HG02588 (cell line): ENCODE data around the gene FGF19.

Source experiments
- ATAC-seq: cut with Tn5 transposase; IDR thresholded peaks from one replicate; pipeline ENCODE4 v1.9.1; 2021; ENCODE audit warnings: mild to moderate bottlenecking, moderate library complexity; ENCODE audit not compliant: unreplicated experiment

FGF19 gene, protein sequence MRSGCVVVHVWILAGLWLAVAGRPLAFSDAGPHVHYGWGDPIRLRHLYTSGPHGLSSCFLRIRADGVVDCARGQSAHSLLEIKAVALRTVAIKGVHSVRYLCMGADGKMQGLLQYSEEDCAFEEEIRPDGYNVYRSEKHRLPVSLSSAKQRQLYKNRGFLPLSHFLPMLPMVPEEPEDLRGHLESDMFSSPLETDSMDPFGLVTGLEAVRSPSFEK

DNA sequence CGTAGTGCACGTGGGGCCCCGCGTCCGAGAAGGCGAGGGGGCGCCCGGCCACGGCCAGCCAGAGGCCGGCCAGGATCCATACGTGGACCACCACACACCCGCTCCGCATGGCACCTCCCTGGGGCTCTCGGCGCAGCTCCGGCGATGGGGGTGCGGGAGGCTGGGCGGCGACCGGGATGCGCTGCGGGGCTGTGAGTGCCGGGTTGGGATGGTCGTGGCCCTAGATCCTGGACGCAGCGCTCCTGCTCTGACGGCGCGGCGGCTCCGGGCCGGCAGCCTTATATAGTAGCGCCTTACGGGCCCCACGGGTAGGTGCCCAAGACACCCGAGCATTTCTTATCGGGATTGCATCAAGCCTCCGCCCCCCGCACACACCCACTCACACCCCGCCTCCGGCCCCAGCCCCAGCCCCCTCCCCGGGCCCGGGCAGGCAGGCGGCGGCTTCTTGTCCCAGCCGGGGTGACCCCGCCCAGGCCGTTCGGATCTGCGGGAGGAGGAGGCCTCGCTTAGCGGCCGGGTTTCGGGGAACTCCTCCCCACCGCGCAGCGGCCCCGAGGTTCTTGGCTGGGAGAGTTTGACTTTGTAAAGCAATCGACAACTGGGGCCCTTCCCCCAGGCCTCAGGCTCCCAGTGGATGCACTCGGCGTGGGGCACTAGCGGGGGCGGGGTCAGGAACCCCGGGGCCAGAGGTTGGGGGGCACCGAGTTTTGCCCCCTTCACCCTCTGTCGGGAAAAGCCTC, at the start of gene FGF19:
FGF19 (minus strand) TSS at position 255 of the 740 bp plus-strand sequence; CDS start at position 109, 146 bp downstream.
- ATAC-seq = no peak

DNA sequence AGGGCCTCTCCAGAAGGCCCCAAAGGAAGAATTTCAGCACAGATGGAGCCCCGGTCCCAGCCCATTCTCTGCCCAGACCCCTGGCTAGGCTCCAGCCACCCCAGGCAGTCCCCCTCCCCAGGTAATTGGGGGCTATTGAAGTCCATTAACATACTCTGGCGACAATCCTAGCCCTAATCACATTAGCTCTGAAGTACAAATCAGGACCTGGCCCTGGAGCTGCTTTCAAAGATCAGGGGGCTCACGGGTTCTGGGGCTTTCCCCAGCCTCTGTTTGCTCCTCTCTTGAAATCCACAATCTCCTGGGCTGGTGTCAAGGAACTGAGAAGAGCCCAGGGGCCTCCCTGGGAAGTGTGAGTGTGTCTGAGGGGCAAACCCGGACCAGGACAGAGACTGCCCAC, 49.1 kb upstream of the FGF19 start:
- no peak for ATAC-seq

DNA sequence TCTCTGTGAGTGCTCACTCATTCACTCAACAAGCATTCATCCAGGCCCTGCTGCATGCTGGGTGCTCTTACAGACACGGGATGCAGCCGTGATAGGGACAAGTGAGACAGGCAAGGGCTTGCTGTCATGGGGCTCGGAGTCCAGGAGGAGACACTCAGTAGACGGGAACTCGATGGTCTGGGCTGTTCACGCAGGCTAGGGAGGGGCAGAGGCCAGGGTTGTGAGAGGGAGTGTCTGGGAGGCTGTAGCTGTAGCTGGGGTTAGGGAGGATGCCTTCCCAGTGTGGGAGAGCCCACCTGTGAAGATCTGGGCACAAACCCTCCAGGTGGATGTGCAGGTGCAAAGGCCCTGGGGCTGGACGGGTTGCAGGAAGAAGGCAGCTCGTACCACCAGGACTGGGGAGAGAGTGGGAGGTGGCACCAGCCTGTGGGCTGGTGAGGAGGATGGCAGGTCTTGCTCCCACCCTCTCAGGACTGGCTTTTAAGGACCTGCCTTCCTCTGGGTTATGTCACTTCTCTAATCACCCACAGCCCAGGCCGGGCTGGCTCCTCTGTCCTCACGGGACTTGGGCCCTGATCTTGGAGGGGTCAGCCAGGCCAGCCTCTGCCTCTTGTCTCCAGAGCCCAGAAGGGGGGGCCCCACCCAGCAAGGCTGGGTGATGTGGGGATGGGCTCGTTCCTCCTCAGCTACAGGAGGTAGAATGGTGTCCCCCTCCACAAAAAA, 47.2 kb upstream of the FGF19 start:
- no peak for ATAC-seq

DNA sequence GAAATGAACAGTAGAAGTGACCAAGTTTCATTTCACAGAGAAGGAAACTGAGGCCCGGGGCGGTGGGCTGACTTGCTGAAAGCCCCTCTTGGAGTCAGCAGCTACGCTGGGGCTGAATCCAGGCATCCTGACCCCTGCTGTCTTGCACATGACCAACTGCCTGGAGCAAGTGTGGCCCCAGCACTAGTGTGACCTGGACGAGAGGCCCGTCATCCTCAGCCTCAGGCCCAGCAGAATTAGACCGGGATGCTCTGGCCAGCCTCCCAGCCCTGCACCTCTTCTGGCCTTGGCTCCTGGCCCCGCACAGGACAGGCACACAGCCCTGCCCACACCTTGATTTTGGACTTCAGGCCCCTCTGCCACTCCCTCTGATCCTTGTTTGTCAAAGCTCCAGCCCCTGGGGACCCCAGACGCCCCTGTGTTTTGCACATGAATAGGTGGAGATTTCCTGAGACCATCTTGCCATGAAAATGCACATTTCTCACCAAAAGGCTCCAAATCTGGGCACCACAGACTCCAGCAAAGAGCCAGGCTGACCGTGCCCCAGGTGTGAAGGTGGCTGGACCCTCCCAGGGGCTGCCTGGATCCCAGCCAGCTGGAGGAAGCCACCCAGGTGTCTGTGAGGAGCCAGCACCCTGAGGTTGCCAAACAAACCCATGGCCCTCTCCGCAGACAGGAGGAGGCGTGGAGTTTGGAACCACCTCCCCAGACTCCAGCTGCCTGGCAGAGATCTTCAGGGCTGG, 46.5 kb upstream of the FGF19 start:
- ATAC-seq = no peak

DNA sequence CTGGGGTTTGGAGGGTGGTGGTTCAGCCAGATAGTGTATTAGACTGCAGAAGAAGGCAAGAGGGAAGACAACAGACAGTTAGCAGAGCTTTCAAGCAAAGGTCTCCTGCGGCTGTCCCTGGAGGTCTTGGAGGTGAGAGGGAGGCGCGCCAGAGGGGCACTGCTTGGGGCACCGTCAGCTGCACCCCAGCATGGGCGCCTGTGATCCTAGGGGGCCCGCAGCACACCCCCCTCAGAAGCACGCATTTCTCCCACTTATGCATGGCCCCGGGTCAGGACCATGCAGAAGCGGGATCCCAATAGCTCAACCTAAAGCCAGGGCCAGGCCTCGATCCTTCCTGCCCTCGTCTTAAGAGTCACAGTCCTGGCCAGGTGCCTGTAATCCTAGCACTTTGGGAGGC, 44.8 kb upstream of the FGF19 start:
- no peak for ATAC-seq

DNA sequence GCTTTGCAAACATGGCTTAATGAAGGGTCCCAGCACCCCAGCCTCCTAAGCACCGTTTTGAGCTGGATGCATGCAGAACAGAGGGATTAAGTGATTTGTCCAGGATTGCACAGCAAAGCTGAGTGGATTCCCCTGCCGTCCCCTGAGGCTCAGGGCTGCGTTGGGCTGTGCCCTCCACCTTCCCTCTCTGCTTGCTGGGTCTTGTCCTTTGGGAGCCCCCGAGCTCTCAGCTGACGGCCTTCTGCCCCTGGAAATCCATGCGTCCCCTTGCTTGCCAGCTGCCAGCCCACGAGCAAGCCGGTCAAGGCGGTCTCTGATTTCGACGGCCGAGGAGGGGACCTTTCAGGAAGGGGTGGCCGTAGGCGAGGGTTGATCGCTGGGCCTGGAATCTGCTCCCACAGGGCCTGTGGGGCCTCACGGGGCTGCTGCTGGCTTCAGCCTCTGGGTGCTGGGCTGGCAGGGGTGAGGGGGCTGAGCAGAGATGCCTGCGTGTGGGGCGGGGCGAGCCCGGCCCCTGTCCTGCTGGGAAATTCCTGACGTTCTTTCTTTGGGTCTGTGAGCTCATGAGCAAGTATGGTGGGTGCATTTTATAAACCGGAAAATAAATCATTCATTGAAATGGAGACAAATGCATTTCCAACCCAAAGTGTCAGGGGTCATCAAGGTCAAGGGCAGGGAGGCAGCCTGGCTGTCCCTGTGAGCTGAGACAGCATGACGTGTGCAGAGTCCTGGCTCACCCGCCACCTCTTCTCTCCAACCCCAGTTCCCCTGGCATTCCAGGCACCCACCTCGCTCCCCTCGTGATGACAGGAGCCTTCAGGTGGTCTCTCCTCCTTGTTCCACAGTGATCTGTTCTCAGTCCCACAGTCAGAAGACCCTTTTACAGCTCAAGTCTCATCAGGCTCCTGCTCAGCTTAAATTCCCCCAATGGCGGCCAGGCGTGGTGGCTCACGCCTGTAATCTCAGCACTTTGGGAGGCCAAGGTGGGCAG, 43.2 kb upstream of the FGF19 start:
- ATAC-seq = no peak

DNA sequence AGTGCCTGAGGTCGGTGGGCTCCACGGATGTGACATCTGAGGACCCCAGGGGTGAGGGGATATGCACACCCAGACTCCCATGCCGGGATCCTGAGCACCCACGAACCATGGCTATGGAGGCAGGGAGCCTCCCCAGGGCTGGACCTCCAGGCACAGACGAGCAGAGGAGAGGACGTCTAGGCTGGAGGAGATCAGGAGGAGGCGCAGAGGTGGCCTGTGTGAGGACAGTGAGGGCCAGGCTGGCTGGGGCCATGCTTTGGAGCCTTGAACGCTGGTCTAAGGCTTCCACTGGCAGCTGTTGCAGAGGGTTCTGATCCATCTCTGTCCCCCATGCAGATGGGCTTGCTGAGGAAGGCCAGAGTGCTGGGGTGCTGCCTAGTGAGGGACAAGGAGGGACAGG, 42.3 kb upstream of the FGF19 start:
- no peak for ATAC-seq

DNA sequence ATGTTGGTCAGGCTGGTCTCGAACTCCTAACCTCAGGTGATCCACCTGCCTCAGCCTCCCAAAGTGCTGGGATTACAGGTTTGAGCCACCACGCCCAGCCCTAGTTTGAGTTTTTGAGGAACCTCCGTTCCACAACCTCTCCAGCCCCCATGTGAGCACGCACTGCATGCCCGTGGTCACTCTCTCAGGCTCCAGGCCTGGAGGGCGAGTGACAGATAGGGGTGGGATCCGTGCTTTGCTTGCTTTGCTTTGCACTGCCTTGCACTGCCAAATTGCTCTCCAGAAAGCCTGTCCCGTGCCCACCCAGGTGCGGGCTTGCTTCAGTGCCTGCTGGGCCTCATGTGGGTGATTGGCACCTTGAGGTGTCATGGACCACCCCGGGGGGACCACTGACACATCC, 41.4 kb upstream of the FGF19 start:
- no peak for ATAC-seq

DNA sequence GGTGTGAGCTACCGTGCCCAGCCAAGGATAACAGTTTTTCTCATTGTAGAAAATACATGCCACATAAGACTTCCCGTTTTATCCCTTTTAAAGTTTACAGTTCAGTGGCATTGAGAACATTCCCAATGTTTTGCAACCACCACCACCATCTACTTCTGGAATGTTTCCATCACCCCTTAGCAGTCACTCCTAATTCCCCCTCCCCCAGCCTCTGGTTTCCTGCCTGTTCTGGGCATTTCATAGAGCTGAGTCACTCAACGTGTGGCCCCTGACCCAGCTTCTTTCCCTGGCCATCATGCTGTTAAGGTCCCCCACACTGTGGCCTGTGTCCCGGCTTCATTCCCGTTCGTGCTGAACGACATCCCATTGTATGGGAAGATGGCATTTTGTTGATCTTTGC, 40.6 kb upstream of the FGF19 start:
- ATAC-seq = no peak

DNA sequence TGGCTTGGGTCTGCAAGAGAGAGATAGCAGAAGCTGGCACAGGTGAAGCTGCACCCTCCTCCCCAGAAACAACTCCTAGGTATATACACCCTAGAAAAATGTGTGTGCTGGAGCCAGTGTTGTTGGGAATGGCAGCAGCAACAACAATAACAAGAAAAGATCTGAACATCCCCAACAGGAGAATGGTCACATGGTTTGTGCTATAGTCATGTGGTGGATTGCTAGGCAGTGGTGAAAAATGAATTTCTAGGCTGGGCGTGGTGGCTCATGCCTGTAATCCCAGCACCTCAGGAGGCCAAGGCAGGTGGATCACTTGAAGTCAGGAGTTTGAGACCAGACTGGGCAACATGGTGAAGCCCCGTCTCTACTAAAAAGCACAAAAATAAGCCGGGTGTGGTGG, 31.0 kb upstream of the FGF19 start:
- ATAC-seq = no peak

DNA sequence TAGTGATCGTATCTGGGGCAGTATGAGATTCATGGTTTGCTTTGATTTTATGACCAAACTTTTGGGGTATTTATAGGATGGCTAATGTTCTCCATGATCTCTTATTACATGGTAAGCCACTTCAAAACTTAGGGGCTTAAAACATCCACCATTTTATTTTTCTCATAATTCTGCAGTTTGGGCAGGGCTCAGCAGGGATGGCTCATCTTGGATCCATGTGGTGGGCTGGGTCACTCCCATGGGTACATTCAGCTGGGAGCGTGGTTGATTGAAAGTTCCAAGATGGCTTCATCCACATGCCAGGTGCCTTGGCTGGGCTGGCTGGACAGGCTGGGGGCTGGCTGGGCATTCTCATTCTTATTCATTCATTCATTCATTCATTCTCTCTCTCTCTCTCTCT, 30.5 kb upstream of the FGF19 start:
- ATAC-seq = no peak

DNA sequence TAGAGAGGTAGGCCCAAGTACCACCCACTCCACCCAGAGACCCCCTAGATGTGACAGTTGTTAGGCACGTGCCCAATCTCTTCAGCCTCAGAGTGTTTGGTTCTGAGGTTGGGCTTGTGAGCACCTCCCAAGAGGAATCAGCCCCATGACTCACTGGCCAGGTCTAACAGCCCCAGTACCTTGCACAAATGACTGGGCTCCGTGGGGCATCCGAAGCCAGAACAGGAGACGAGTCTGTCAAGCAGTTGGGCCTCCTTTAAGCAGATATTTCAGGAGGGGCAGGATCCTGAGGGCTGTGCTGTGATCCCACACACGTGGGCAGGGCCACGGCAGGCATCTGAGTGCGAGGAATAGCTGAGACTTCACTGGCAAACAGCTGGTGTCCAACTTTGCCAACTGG, 29.1 kb upstream of the FGF19 start:
- no peak for ATAC-seq

DNA sequence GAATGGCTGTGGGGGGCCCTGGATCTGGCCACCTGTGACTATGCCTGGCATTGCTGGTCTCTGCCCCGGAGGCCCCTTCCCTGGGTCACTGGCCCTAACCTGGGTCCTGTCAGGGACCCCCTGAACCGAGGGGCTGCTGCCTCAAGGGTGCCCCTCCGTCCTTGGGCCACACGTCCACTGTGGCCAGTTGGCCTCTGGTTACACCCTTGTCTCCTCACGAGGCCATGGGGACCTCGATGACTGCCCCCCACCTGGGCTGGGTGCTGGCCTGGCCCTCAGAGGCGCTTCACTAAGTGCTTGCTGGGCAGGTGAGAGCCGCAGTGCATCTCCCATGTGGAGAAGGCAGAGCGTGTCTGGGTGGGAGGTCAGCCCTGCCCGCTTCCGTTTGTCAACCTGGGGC, 27.3 kb upstream of the FGF19 start:
- ATAC-seq = no peak

DNA sequence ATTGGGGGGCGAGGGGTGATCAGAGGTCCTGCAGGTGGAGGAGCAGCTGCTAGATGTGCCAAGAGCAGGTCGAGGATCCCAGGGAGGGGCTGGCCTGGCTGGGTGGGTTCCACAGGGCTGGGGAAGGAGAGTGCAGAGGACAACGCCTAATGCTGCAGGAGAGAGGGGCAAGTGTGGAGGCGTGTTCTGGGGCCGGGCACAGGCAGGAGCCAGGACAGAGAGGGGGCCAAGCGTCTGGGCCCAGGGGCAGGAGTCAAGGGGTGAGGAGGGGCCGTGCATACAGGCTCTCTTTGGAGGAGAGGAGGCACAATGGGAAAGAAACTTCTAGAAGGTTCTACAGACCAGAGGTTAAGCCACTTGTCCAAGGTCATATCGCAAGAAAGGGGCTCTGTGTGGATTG, 26.7 kb upstream of the FGF19 start:
- ATAC-seq = no peak

DNA sequence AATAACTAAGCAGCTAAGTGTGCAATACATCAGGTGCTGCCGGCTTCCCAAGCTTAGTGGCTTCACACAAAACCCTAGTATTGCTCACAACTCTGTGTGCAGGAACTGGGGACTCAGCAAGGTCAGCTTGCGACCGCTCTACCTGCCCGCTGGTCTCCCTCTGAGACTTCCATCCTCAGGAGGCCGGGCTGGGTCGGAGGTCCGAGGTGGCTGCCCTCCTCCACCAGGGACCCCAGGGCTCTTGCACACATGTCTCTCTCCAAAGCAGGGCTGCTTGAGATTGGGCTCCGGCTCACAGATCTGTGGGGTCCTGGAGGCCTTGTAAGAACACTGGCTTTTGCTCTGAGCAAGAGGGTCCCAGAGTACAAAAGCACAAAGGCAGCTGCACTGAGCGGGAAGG, 25.4 kb upstream of the FGF19 start:
- ATAC-seq = no peak

DNA sequence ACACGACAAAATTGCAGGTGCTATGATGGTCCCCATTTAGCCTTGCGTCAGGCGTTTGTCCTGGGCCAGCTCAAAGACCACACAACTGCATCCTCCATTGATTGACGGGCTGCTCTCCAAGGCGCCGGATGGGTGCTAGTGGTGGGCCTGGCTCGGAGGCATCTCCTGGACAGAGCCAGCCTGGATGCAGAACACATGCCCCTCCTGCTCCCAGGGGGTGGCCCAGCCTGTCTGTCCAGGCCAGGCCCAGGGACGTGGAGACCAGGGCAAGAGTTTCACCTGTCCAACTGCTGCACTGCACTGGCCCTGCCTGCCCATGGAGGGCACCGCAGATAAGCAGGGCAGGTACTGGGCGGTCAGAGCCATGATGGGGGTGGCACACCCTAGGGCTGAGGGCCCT, 23.4 kb upstream of the FGF19 start:
- no peak for ATAC-seq

DNA sequence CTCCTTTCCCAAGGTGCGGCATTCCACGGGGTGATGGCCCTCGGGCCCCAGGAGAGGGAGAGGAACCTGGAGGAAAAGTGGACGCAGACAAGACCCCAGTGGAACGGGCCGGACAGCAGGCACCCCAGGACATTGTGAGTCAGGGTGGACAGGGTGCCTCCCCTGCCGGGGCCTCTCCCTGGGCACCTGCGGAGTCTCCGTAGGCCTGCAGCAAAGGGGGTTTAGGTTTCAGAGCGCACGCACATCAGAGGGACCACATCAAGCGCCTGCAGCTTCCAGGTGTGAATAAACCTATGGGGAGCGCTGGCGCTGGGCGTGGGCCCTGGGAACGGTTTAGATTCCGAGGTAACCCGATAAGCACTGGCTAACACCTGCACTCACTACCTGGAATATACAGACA, 22.7 kb upstream of the FGF19 start:
- no peak for ATAC-seq

DNA sequence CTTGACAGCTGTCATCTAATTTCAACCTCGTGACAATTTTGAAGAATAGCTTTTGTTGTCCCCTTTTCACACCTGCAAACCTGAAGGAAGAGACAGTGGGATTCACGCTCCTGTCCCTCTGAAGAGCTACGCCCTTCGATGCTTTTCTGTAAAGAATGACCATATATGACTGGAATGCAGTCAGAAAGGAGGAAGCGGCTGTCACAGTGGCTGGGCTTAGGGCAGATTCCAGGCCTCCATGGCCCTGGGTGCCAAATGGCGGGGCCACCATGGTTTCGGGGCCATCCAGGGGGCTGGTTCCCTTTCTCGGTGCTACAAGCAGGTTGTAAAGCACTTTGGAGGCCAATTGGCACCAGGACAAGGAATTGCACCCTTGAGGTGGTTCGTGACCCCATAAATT, 22.2 kb upstream of the FGF19 start:
- no peak for ATAC-seq

DNA sequence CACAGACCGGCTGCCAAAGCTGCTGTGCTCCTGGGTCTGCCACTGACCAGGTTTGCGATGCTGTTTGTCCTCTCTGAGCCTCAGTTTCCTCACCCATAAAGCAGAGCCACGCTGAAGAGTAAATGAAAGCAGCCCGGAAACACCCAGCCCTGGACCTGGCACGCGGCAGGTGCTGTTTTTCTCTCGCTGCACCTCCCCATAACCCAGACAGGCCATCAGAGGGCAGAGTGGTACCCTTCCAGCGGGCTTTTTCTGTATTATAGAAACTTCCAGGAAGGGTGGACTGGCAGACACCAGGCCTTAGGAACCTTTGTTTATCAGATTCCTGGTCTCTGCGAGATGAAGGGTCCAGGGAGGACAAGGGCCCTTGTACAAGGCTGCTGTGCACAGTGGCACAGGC, 17.9 kb upstream of the FGF19 start:
- ATAC-seq = no peak

DNA sequence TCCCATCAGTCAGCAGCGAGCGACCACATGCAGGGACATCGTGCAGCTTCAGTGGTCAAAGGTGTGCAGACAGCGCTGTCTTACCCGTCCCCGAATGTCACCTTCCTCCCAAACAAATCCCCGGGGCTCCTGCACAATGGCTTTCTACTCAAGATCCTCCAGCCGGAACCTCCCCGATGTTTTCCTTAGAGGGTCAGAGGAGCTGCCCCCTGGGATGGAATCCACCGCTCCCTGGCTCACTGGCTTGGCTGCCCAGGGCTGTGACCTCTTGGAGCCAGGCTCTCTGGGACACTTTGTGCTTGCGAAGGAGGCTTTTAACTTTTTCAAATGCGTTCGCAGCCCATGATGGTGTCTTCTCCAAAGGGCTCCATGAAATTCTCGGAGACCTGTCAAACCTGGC, 17.3 kb upstream of the FGF19 start:
- ATAC-seq = no peak
